Esophagus squamous epithelium (tissue), 5 donors: ENCODE results near the gene LRRC53. TPM values are rescaled to one million over a fixed set of nuclear protein-coding genes. Genes with fewer than 3 reads are reported as not detected.

Source experiments
- DNase-seq: peaks from one replicate; lab custom pipeline; 2025; lab: John Stamatoyannopoulos, UW
- H3K27ac ChIP-seq, 4 donors: fragments of 200-600 bp; sonication (generic); one replicate each; pipeline ENCODE4 v1.5.1; 2016 to 2019; ENCODE audit warnings: mild to moderate bottlenecking in 1 of 4
- H3K27me3 ChIP-seq, 4 donors: fragments of 200-600 bp; sonication (generic); 1 replicate in 3 of 4; 2 replicates in 1 of 4; pipeline versions ENCODE4 v1.5.1 to v1.6.0; 2017 to 2021; ENCODE audit warnings: antibody characterized with exemption in 1 of 4
- H3K36me3 ChIP-seq, 3 donors: fragments of 200-600 bp; sonication (generic); one replicate each; pipeline ENCODE4 v1.5.1; 2016 to 2019
- H3K4me1 ChIP-seq, 3 donors: fragments of 200-600 bp; sonication (generic); one replicate each; pipeline ENCODE4 v1.5.1; 2017 to 2019
- H3K4me3 ChIP-seq, 4 donors: fragments of 200-600 bp; sonication (generic); 1 replicate in 3 of 4; 2 replicates in 1 of 4; pipeline ENCODE4 v1.5.1; 2016 to 2019; ENCODE audit warnings: mild to moderate bottlenecking in 2 of 4, moderate library complexity in 1 of 4
- H3K9me3 ChIP-seq, 3 donors: fragments of 200-600 bp; sonication (generic); one replicate each; pipeline ENCODE4 v1.5.1; 2016 to 2019
- POLR2A ChIP-seq, 4 donors: fragments of 450-650 bp; IDR thresholded peaks; one replicate each; pipeline ENCODE4 v1.6.1; 2017; ENCODE audit warnings: antibody characterized with exemption in 4 of 4, mild to moderate bottlenecking in 4 of 4, moderate library complexity in 3 of 4
- WGBS, 2 donors: methylation state at CpG; one replicate each; pipeline ENCODE4 v1.1.5; 2018; 5-methylcytosine and 5-hydroxymethylcytosine counted together
- intact Hi-C: fragments of 100-400 bp; cut with DNase I; formaldehyde crosslinking; loops from one replicate; pipeline ENCODE4 v1.15.0; 2022
- total RNA-seq, 4 donors: library from RNA; depleted of rRNA; stranded (reverse); fragments of >200 nt; gene quantifications; one replicate each; pipeline ENCODE4 v1.1.0, GENCODE V29; 2016
- TF ChIP-seq, protein P1 (sequence below), 6 experiments: fragments of 450-650 bp in 4 of 6; fragments of 200-600 bp in 2 of 6; sonication (generic) in 2 of 6; IDR thresholded peaks; one replicate each; pipeline ENCODE4 v1.5.1; 2016 to 2019; ENCODE audit warnings: antibody characterized with exemption in 6 of 6, mild to moderate bottlenecking in 4 of 6, moderate library complexity in 4 of 6
- donor health status: DM: yes; HTN: yes; CAD: no.

The LRRC53 gene
- total RNA-seq, 4 donors from 2014 or later: not detected

- H3K27me3 ChIP-seq: no peaks in the 10 kb centered on the region
- H3K4me3 ChIP-seq: no peak overlapping the region
- no peak overlapping the region for H3K27ac ChIP-seq
- TF ChIP-seq, protein P1, sequence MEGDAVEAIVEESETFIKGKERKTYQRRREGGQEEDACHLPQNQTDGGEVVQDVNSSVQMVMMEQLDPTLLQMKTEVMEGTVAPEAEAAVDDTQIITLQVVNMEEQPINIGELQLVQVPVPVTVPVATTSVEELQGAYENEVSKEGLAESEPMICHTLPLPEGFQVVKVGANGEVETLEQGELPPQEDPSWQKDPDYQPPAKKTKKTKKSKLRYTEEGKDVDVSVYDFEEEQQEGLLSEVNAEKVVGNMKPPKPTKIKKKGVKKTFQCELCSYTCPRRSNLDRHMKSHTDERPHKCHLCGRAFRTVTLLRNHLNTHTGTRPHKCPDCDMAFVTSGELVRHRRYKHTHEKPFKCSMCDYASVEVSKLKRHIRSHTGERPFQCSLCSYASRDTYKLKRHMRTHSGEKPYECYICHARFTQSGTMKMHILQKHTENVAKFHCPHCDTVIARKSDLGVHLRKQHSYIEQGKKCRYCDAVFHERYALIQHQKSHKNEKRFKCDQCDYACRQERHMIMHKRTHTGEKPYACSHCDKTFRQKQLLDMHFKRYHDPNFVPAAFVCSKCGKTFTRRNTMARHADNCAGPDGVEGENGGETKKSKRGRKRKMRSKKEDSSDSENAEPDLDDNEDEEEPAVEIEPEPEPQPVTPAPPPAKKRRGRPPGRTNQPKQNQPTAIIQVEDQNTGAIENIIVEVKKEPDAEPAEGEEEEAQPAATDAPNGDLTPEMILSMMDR (IDR thresholded peaks at IDR 0.05): no peak
- no peak for TF ChIP-seq POLR2A (IDR thresholded peaks at IDR 0.05)
- DNase-seq: no peak
- H3K4me1 ChIP-seq: no peaks in the 10 kb centered on the region
- WGBS, 2 donors: 24 to 39% methylated on average over 4 of the region's 4 CpGs
- H3K9me3 ChIP-seq: no peaks in the 10 kb centered on the region
- H3K36me3 ChIP-seq: no peaks in the 10 kb centered on the region
- intact Hi-C loops: no loop called here
These were observed 82.0 kb downstream of the LRRC53 start for GRCh38 chr1:74430342-74430934.

GRCh38 chr1:74429580-74429979 lies 82.8 kb downstream of the LRRC53 start:
- Histone ChIP-seq H3K4me1 (no peaks in the 10 kb centered on the region), H3K27ac (no peak overlapping the region), H3K9me3 (no peaks in the 10 kb centered on the region), H3K27me3 (no peaks in the 10 kb centered on the region), H3K4me3 (no peak overlapping the region), H3K36me3 (no peaks in the 10 kb centered on the region)
- intact Hi-C loops: no loop called here
- 60 to 70% methylated on average over 3 of the region's 3 CpGs for WGBS, 2 donors
- TF ChIP-seq, protein P1 (IDR thresholded peaks at IDR 0.05): no peak
- TF ChIP-seq POLR2A (IDR thresholded peaks at IDR 0.05): no peak
- DNase-seq: no peak

DNA sequence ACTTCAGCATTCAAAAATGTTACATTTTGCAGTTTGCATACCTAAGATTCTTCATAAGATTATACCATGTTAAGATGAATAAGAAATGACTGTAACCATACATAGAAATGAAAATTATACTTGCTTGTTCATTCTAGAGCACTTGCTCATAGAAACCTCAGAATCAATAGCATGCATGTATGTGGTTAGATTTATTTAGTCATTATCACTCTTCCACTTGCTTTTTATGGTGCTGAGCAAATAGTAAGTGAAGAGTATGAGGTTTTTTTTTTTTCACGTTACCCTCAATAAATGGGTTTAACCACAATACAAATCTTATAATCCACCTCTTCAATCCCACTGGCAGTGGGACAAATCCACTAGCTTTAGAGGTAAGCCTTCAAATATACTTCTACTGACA lies 84.7 kb downstream of the LRRC53 start:
- H3K4me3 ChIP-seq: no peak overlapping the region
- H3K27ac ChIP-seq: no peak overlapping the region
- TF ChIP-seq, protein P1 (IDR thresholded peaks at IDR 0.05): no peak
- TF ChIP-seq POLR2A (IDR thresholded peaks at IDR 0.05): no peak
- WGBS, 2 donors: 31 to 35% methylated on average over 1 of the region's 1 CpG
- intact Hi-C loops: no loop called here
- no peaks in the 10 kb centered on the region for H3K27me3 ChIP-seq
- no peaks in the 10 kb centered on the region for H3K9me3 ChIP-seq
- H3K4me1 ChIP-seq: no peaks in the 10 kb centered on the region
- DNase-seq: no peak
- H3K36me3 ChIP-seq: no peaks in the 10 kb centered on the region

- Histone ChIP-seq H3K27me3 (no peaks in the 10 kb centered on the region), H3K36me3 (no peaks in the 10 kb centered on the region), H3K27ac (no peak overlapping the region), H3K4me1 (no peaks in the 10 kb centered on the region), H3K4me3 (no peak overlapping the region), H3K9me3 (no peaks in the 10 kb centered on the region)
- DNase-seq: no peak
- no peak for TF ChIP-seq POLR2A (IDR thresholded peaks at IDR 0.05)
- TF ChIP-seq, protein P1 (IDR thresholded peaks at IDR 0.05): no peak
- WGBS, 2 donors: 48 to 56% methylated on average over 7 of the region's 7 CpGs
- intact Hi-C loops: no loop called here
These were observed 86.0 kb downstream of the LRRC53 start for GRCh38 chr1:74426208-74426937.

DNA sequence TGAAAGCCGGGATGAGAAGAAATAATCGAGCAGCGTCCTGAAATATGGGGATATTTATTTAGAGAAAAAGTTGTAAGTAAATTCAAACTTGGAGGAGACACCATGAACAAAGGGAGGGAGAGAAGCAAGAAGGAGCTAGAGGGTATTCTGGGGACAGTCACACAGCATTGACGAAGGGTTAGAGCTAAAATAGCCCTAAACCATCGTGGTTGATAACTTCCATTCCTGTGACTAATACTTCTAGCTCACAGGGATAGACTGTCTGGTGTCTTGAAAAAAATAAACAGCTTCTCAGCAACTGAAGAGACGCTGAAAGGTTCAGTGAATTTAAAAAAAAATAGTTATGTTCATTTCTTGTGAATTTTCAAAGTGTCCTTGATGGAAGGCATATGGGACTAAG lies 86.7 kb downstream of the LRRC53 start:
- TF ChIP-seq POLR2A (IDR thresholded peaks at IDR 0.05): no peak
- TF ChIP-seq, protein P1 (IDR thresholded peaks at IDR 0.05): no peak
- H3K4me1 ChIP-seq: no peaks in the 10 kb centered on the region
- no peaks in the 10 kb centered on the region for H3K9me3 ChIP-seq
- H3K36me3 ChIP-seq: no peaks in the 10 kb centered on the region
- H3K27ac ChIP-seq: no peak overlapping the region
- WGBS, 2 donors: 59 to 67% methylated on average over 6 of the region's 6 CpGs
- intact Hi-C loops: no loop called here
- no peak for DNase-seq
- no peaks in the 10 kb centered on the region for H3K27me3 ChIP-seq
- H3K4me3 ChIP-seq: no peak overlapping the region
